Neuronal stem cell (in vitro differentiated cells): Measurements from ENCODE around the gene PATJ.

Source experiments
- DNase-seq: peaks from one replicate; pipeline ENCODE4 v3.0.0-alpha.2; 2013; ENCODE audit warnings: low spot score
- H2AFZ ChIP-seq: one replicate; pipeline ENCODE4 v1.6.1; 2013; ENCODE audit warnings: mild to moderate bottlenecking, low read length, inconsistent platforms
- H2AK5ac ChIP-seq: 2 replicates; pipeline ENCODE4 v1.6.1; 2013; ENCODE audit warnings: low read depth, mild to moderate bottlenecking, inconsistent platforms, low read length, moderate library complexity, mixed read lengths
- H2BK120ac ChIP-seq: 2 replicates; pipeline ENCODE4 v1.6.1; 2013; ENCODE audit warnings: low read depth, mild to moderate bottlenecking, inconsistent platforms, low read length, moderate library complexity, mixed read lengths
- H2BK12ac ChIP-seq: one replicate; pipeline ENCODE4 v1.6.1; 2013; ENCODE audit warnings: low read length, inconsistent platforms
- H2BK15ac ChIP-seq: 2 replicates; pipeline ENCODE4 v1.6.1; 2013; ENCODE audit warnings: mild to moderate bottlenecking, low read length, inconsistent platforms, mixed read lengths
- H2BK5ac ChIP-seq: one replicate; pipeline ENCODE4 v1.6.1; 2013; ENCODE audit warnings: inconsistent platforms, mild to moderate bottlenecking, low read length, moderate library complexity
- H3K14ac ChIP-seq: one replicate; pipeline ENCODE4 v1.6.1; 2013; ENCODE audit warnings: low read length, inconsistent platforms
- H3K18ac ChIP-seq: 2 replicates; pipeline ENCODE4 v1.6.1; 2013; ENCODE audit warnings: low read length, inconsistent platforms
- H3K23ac ChIP-seq: 2 replicates; pipeline ENCODE4 v1.6.1; 2013; ENCODE audit warnings: low read depth, mild to moderate bottlenecking, mixed read lengths, low read length, inconsistent platforms; ENCODE audit not compliant: poor library complexity
- H3K27ac ChIP-seq: replicated peaks from 3 replicates; pipeline ENCODE4 v1.5.1; 2013; ENCODE audit warnings: low read length, inconsistent platforms
- H3K27me3 ChIP-seq, 3 experiments: 2 replicates each; pipeline ENCODE4 v1.6.1; 2013; ENCODE audit warnings: low read length in 3 of 3, mild to moderate bottlenecking in 2 of 3, inconsistent platforms in 1 of 3, low read depth in 1 of 3, mixed read lengths in 1 of 3, moderate library complexity in 1 of 3; ENCODE audit not compliant: control insufficient read depth in 3 of 3, insufficient read depth in 3 of 3
- H3K36me3 ChIP-seq, 2 donors: replicated peaks in 1 of 2; 2 replicates each; pipeline ENCODE4 v1.6.1; 2013; ENCODE audit warnings: low read length in 2 of 2; ENCODE audit not compliant: control insufficient read depth in 2 of 2, insufficient read depth in 2 of 2
- H3K4ac ChIP-seq: 2 replicates; pipeline ENCODE4 v1.6.1; 2013; ENCODE audit warnings: inconsistent platforms, mild to moderate bottlenecking, low read length, moderate library complexity
- H3K4me1 ChIP-seq, 2 donors: 1 replicate in 1 of 2; 2 replicates in 1 of 2; pipeline ENCODE4 v1.6.1; 2013; ENCODE audit warnings: low read length in 2 of 2, low read depth in 1 of 2; ENCODE audit not compliant: control insufficient read depth in 2 of 2, insufficient read depth in 1 of 2
- H3K4me2 ChIP-seq: one replicate; pipeline ENCODE4 v1.6.1; 2013; ENCODE audit warnings: mild to moderate bottlenecking, low read length, inconsistent platforms; ENCODE audit not compliant: insufficient read depth, poor library complexity, severe bottlenecking
- H3K4me3 ChIP-seq, 2 donors: 2 replicates each; pipeline ENCODE4 v1.5.1; 2013; ENCODE audit warnings: low read length in 2 of 2, mild to moderate bottlenecking in 2 of 2, inconsistent platforms in 1 of 2, moderate library complexity in 1 of 2
- H3K79me1 ChIP-seq: one replicate; pipeline ENCODE4 v1.6.1; 2013; ENCODE audit warnings: low read depth, mild to moderate bottlenecking, inconsistent platforms, low read length, moderate library complexity
- H3K9ac ChIP-seq: one replicate; pipeline ENCODE4 v1.6.1; 2013; ENCODE audit warnings: mild to moderate bottlenecking, low read depth, low read length, inconsistent platforms; ENCODE audit not compliant: poor library complexity
- H3K9me3 ChIP-seq, 2 donors: replicated peaks in 1 of 2; 2 replicates each; pipeline versions ENCODE3 to v1.6.1; 2013; ENCODE audit warnings: low read length in 2 of 2, mild to moderate bottlenecking in 2 of 2, inconsistent platforms in 1 of 2, low read depth in 1 of 2, mixed read lengths in 1 of 2, moderate library complexity in 1 of 2; ENCODE audit not compliant: control insufficient read depth in 2 of 2, insufficient read depth in 1 of 2
- H4K8ac ChIP-seq: one replicate; pipeline ENCODE4 v1.6.1; 2013; ENCODE audit warnings: low read depth, mild to moderate bottlenecking, inconsistent platforms, low read length, moderate library complexity
- H4K91ac ChIP-seq: one replicate; pipeline ENCODE4 v1.6.1; 2013; ENCODE audit warnings: low read length, low read depth, mild to moderate bottlenecking, inconsistent platforms; ENCODE audit not compliant: poor library complexity
- WGBS, 2 donors: extraction: QIAGEN DNeasy Blood & Tissue Kit; methylation state at CpG; one replicate each; pipeline ENCODE4 v1.1.7; 2013; ENCODE audit warnings: missing lambda C conversion rate in 2 of 2, mixed read lengths in 1 of 2; ENCODE audit not compliant: insufficient read length in 2 of 2, insufficient replicate concordance in 1 of 2; ENCODE audit errors: extremely low coverage in 2 of 2; 5-methylcytosine and 5-hydroxymethylcytosine counted together

The PATJ gene

DNA sequence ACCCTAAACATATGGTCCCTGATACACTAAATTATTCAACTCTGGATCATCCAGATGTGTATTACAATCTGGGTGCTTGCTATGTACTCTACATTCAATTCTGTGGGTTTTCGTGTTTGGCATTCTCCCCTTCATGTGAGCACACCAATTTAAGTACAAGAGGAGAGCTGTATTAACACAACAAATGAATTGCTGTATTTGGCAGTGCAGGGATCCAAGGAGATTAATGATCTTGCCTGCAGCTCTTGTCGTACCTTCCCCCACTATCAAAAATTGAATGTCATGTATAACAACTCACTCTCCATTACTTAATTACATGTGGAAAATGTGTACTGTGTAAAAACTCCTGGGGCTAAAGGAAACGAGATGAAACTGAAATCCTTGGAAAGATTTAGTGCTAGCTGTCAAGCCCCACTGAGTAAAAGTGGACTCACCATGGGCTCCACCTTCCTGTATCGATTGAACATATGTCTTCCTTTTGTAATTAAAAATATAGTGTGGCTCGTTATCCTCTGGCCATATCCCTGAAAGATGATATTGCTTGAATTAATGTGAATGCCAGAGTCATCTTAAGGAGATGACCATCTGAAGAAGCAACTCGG, 280.2 kb downstream of the PATJ start:
- no peak overlapping the region for H4K91ac ChIP-seq
- no peak overlapping the region for H3K27ac ChIP-seq
- H2BK12ac ChIP-seq: no peak overlapping the region
- H3K14ac ChIP-seq: no peak overlapping the region
- no peak overlapping the region for H2AFZ ChIP-seq
- peaks cover 0 to 3% of the 10 kb centered on the region in 2 donors for H3K4me1 ChIP-seq
- H3K9me3 ChIP-seq: no peaks in the 10 kb centered on the region
- H3K27me3 ChIP-seq: no peaks in the 10 kb centered on the region
- no peak overlapping the region for H3K4ac ChIP-seq
- no peak overlapping the region for H3K18ac ChIP-seq
- no peak overlapping the region for H3K9ac ChIP-seq
- H3K36me3 ChIP-seq: no peaks in the 10 kb centered on the region
- H3K4me2 ChIP-seq: no peak overlapping the region
- no peak overlapping the region for H2BK120ac ChIP-seq
- WGBS, 2 donors: no CpG with 5 or more reads among the region's 6 CpGs
- DNase-seq: no peak
- no peak overlapping the region for H2AK5ac ChIP-seq
- H3K23ac ChIP-seq: no peak overlapping the region
- H2BK5ac ChIP-seq: no peak overlapping the region
- H3K4me3 ChIP-seq: no peak overlapping the region
- no peaks in the 10 kb centered on the region for H3K79me1 ChIP-seq
- H4K8ac ChIP-seq: no peak overlapping the region
- no peak overlapping the region for H2BK15ac ChIP-seq

DNA sequence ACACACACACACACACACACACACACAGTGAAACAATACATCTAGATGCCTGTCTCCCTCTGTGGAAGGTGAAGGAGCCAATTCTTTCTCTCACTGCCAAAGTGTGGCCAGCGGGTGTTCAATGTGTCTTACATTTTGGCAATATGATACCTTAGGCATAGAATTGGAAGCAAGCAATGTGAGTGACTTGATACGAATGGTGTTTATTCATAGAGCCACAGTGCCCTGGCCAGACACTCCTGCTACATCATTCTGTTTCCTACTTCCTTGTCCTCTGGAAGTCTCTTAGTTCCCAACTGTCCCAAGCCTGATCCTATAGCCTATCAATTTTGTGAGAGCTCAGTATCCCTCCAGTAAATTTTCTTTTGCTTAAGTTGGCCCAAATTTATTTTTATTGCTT, 282.4 kb downstream of the PATJ start:
- H2BK5ac ChIP-seq: no peak overlapping the region
- H3K36me3 ChIP-seq: no peaks in the 10 kb centered on the region
- H4K91ac ChIP-seq: no peak overlapping the region
- no peak overlapping the region for H3K4ac ChIP-seq
- no peak overlapping the region for H2BK15ac ChIP-seq
- H2BK120ac ChIP-seq: no peak overlapping the region
- no peaks in the 10 kb centered on the region for H3K79me1 ChIP-seq
- no peak overlapping the region for H3K27ac ChIP-seq
- WGBS, 2 donors: no CpG with 5 or more reads among the region's 2 CpGs
- no peak overlapping the region for H3K18ac ChIP-seq
- no peak overlapping the region for H2AK5ac ChIP-seq
- H3K23ac ChIP-seq: no peak overlapping the region
- H2BK12ac ChIP-seq: no peak overlapping the region
- no peak for DNase-seq
- peaks cover 0 to 3% of the 10 kb centered on the region in 2 donors for H3K4me1 ChIP-seq
- H3K4me2 ChIP-seq: no peak overlapping the region
- H3K14ac ChIP-seq: no peak overlapping the region
- no peak overlapping the region for H3K4me3 ChIP-seq
- no peak overlapping the region for H2AFZ ChIP-seq
- H3K9ac ChIP-seq: no peak overlapping the region
- no peak overlapping the region for H4K8ac ChIP-seq
- H3K9me3 ChIP-seq: no peaks in the 10 kb centered on the region
- no peaks in the 10 kb centered on the region for H3K27me3 ChIP-seq

GRCh38 chr1:62025154-62025553, 282.9 kb downstream of the PATJ start:
- Histone ChIP-seq H3K4me3 (no peak overlapping the region), H2BK5ac (no peak overlapping the region), H2BK12ac (no peak overlapping the region), H3K14ac (no peak overlapping the region), H3K4ac (no peak overlapping the region), H3K36me3 (no peaks in the 10 kb centered on the region), H3K9ac (no peak overlapping the region), H4K8ac (no peak overlapping the region), H2AK5ac (no peak overlapping the region), H3K18ac (no peak overlapping the region), H4K91ac (no peak overlapping the region), H2BK120ac (no peak overlapping the region), H3K79me1 (no peaks in the 10 kb centered on the region), H3K4me2 (no peak overlapping the region), H3K23ac (no peak overlapping the region), H3K4me1 (peaks cover 0 to 3% of the 10 kb centered on the region in 2 donors), H2BK15ac (no peak overlapping the region), H2AFZ (no peak overlapping the region), H3K27me3 (no peaks in the 10 kb centered on the region), H3K9me3 (no peaks in the 10 kb centered on the region), H3K27ac (no peak overlapping the region)
- no peak for DNase-seq
- WGBS, 2 donors: no CpG with 5 or more reads among the region's 4 CpGs

- WGBS, 2 donors: no CpG with 5 or more reads among the region's 2 CpGs
Measured at GRCh38 chr1:62025892-62026291, 283.6 kb downstream of the PATJ start.

More at GRCh38 chr1:62025892-62026291, 283.6 kb downstream of the PATJ start:
- Histone ChIP-seq H2BK12ac (no peak overlapping the region), H3K36me3 (no peaks in the 10 kb centered on the region), H3K4me2 (no peak overlapping the region), H3K9me3 (no peaks in the 10 kb centered on the region), H3K4me1 (peaks cover 0 to 3% of the 10 kb centered on the region in 2 donors), H2AFZ (no peak overlapping the region), H2BK120ac (no peak overlapping the region), H3K18ac (no peak overlapping the region), H4K8ac (no peak overlapping the region), H2AK5ac (no peak overlapping the region), H2BK15ac (no peak overlapping the region), H2BK5ac (no peak overlapping the region), H3K4ac (no peak overlapping the region), H4K91ac (no peak overlapping the region), H3K27ac (no peak overlapping the region), H3K27me3 (no peaks in the 10 kb centered on the region), H3K79me1 (no peaks in the 10 kb centered on the region), H3K23ac (no peak overlapping the region), H3K9ac (no peak overlapping the region), H3K14ac (no peak overlapping the region), H3K4me3 (no peak overlapping the region)
- DNase-seq: peak; percentile 2
